ENCODE results near the gene HCFC1R1.
"Not testable (repeated sequence)": the region's sequence is repeated elsewhere in the genome, so short reads cannot be mapped to it uniquely, and the experiment has no call there.

HCFC1R1 gene

DNA sequence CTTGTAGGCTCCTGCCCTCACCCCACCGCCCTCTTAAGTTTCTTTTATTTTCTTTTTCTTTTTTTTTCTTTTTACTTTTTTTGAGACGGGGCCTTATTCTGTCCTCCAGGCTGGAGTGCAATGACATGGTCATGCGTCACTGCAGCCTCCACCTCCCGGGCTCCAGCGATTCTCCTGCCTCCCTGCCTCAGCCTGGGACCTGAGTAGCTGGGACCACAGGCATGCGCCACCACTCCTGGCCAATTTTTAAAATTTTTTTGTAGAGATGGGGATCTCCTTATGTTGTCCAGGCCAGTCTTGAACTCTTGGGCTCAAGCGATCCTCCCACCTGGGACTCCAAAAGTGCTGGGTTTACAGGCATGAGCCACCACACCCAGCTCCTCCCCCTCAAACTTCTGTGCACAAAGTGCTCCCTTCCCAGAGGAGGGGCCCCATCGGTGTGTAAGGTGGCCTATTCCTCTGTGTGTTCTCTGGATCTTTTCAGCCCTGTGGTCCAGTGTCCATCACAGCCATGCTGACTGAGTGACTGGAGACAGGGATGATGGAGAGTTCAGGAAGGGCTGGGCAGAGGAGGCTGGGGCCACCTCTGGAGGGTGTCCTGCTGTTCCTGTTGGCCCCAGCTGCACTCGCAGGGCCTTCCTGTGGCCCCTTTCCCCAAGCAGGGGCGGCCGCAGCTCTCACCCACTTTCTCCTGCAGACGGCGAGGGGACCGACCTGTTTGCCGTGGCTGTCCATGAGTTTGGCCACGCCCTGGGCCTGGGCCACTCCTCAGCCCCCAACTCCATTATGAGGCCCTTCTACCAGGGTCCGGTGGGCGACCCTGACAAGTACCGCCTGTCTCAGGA is 32.8 kb upstream of the HCFC1R1 start:
- DNase-seq = no peak

DNA sequence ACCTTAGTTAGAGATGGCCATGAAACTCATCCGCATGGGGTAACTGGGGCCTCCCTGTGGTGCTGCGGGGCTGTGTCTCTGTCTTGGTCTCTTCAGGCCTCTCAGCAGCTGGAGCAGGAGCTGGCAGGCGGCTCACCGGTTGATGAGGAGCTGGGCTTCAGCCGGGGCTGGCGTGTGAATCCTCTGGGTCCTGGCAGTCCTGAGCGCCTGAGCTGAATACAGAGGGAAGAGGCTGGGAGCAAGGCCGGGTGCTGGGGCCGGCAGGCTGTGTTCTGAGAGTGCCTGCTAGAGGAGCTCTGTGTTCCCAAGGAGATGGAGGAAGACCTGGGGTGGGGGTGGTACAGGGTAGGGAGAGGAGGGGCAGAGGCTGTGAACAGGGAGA is 32.0 kb upstream of the HCFC1R1 start:
- not testable (repeated sequence) for DNase-seq

DNA sequence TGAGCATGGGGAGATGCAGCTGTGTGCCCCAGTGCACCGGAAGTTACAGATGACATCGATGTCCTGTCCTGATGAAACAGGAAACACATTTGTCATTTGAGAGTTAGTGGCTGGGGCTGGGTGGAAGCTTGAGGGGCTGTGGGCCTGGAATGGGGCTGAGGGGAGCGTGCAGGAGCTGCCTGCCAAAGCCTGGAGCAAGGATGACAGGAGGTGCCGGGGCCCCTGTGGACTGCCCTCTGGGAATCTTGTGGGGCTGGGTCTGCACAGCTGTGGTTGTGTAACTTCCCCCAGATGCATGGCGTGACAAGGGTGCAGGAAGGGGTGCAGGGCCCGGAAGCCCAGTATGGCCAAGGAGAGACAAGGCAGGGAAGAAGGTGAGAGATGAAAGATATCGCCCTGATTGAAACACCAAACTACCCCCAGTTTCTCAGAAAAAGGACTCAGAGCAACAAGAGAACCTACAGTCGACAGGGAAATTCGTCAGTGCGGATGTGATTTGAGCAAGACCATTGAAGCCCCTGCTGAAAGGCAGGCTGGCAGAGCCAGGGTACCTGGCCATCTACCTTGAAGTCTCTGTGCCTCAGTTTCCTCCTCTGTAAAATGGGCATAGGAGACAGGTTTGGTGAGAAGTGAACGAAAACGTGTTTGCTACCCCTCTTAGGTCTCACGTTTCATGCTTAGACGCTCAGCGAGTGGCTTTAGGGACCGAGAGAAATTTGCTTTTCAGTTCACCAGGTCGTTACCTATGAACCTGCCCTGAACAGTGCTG is 31.4 kb upstream of the HCFC1R1 start:
- DNase-seq = no peak

DNA sequence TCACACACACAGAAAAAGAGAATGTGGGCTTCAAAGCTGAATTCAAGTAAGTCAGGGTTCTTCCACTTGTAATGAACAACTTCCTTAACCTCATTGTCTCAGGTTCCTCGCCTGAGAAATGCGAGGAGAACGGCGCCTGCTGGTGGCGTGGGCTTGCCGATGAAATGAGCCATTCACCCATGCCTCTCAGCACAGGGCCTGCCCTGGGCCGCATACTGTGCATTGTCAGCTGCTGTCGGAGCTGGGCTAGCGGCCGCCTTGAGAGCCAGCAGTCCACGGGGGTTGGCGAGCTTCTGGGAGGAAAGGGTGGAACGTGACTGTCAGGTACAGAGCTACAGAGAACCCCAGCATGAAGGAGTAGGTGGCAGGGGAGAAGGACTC is 29.6 kb upstream of the HCFC1R1 start:
- DNase-seq = not testable (repeated sequence)

DNA sequence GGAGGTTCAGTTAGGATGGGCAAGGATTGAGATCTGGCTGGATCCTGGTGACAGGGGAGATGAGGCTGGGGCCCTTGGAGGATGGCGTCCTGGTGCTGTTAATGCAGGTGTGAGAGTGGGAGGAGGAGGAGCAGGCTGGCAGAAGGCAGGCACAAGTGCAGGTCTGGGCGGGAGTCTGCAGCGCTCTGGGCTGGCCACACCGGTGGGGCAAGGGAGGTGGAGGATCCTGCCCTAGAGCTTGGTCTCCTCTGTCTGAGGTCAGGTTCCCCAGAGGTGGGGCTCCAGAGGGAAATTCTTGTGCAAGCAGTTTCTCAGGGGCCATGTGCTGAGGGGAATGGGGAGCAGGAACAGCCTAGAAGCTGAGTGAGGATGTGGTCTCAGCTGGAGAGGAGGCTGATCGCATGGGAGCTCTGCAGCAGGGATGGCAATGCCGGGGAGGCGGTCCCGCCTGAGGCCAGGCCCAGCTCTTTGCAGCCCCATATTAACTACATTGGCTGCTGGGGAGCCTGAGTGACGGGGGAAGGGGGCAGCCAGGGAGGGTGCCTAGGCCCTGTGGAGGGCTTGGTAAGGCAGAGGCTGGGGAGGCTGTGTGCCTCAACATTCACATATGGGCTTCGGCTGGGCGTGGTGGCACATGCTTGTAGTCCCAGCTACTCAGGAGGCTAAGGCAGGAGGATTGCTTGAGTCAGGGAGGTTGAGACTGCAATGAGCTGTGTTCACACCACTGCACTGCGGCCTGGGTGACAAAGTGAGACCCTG is 29.0 kb upstream of the HCFC1R1 start:
- DNase-seq = not testable (repeated sequence)

DNA sequence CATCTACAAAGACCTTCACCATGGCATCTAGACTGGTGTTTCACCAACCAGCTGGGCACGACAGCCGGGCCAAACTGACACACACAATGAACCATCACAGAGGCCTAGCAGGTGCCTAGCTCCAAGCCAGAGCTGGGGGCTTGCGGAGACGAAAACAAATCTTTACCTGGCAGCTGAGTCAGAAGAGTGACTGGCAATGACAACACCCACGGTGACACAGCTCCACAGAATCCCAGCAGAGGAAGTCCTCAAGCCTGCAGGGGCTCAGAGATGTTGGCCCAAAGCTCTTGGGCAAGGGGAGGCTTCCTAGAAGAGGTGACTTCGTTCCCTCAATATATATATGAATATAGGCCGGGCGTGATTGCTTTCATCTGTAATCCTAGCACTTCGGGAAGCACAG is 27.8 kb upstream of the HCFC1R1 start:
- no peak for DNase-seq

DNA sequence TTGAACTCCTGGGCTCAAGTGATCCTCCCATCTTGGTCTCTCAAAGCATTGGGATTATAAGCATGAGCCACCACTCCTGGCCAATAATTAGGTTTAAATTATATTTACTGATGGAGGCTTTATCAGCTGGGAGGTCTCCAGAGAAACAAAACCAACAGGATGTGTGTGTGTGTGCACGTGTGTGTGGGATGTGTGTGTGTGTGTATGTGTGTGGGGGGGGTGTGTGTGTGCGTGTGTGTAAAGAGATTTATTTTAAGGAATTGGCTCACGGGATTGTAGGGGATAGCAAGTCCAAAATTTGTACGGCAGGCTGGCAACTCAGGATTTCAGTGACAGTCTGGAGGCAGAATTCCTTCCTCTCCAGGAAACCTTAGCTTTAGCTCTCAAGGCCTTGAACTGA is 27.3 kb upstream of the HCFC1R1 start:
- DNase-seq = no peak

DNA sequence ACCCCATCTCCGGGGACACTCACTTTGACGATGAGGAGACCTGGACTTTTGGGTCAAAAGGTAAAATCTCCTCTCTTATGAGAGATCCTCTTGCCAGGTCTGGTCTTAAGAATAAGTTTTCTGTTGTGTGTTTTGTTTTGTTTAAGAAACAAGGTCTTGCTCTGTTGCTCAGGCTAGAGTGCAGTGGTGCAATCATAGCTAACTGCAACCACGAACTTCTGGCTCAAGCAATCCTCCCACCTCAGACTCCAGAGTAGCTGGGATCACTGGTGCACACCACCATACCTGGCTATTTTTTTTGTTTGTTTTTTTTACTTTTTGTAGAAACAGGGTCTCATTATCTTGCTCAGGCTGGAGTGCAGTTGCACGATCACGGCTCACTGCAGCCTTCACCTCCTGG is 26.7 kb upstream of the HCFC1R1 start:
- no peak for DNase-seq

DNA sequence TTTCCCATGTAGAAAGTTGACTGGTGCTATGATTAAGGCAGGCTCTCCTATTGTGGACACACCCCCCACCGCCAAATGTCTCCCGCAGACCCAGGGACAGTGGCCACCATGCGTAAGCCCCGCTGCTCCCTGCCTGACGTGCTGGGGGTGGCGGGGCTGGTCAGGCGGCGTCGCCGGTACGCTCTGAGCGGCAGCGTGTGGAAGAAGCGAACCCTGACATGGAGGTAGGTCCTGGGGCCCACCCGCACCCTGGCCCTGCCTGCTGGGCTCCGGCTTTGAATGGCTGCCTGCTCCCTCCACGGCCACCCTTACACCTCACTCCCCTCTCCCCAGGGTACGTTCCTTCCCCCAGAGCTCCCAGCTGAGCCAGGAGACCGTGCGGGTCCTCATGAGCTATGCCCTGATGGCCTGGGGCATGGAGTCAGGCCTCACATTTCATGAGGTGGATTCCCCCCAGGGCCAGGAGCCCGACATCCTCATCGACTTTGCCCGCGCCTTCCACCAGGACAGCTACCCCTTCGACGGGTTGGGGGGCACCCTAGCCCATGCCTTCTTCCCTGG is 26.3 kb upstream of the HCFC1R1 start:
- no peak for DNase-seq

DNA sequence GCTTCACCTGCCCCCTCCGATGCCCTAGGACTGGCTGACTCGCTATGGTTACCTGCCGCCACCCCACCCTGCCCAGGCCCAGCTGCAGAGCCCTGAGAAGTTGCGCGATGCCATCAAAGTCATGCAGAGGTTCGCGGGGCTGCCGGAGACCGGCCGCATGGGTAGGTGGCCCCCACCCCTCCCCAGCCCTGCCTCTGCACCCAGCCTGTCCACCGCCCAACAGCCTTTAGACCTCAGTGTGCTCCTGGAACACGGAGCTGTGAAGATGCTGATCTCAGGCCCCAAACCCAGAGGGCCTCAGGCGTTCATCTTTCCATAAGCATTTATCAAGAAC is 23.6 kb upstream of the HCFC1R1 start:
- DNase-seq = no peak

DNA sequence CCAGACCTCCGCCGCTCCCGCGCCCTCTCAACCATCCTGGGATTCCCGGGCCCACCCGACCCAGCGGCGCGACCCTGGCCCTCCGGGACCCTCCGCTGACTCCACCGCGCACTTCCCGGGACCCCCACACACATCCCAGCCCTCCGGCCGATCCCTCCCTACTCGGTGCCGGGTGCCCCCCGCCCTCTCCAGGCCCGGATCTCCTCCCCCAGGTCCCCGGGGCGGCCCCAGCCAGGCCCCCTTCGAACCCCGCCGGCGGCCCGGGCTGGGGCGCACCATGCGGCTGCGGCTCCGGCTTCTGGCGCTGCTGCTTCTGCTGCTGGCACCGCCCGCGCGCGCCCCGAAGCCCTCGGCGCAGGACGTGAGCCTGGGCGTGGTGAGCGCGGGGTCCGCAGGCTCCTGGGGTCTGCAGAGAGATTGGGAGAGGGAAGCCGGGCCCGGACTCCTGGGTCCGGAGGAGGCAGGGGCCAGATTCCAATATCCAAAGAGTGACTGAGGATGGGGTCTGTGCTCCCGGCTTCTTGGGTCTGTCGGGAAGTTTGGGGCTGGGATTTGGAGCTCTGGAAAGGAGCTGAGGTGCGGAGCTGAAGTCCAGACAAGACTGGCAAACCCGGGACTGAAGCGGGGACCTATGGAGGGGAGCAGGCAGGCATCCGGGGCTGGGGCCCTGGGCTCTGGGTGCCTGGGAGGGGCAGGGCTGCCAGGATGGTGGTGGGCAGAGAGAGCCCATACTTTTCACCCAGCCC is 23.1 kb upstream of the HCFC1R1 start:
- no peak for DNase-seq

DNA sequence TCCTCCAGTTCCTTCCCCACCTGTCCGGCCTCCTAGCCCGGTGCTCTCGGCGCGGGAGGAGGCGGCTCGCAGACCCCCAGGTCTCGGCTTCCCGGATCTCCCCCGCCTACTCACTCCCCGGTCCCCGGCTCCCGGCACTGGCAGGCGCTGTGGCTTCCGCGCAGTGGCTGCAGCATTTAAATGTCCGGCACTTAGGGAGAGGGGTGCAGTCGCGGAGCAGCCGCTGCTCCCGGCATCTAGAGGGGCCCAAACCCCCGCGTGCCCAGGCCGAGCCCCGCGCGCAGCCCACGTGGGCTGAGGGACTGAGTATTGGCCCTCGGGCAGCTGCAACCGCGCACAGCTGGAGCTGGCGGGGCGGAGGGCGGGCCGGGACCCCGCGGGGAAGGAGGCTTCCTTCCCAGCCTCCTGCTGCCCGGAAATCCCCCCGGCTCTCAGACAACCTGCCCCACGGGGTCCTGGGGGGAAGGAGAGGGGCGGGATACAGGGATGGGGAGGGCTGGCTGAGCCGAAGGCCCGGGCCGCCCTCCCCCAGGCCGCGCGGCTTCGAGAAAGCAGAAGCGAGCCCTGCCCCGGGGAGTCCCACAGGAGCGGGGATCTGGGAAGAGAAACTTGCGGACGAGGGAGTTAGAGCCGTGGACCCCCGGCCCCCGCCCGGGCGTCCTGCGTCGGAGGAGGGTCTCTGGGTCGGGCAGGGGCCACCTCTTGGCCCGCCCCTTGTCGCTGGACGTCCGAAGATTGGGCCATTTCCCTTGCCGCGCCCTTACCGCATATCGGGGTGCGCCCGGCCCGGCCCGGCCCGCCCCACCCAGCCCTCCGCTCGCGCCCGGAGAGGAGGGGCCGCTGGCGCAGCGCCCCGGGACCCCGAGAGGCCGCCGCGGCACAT is 22.3 kb upstream of the HCFC1R1 start, which contains the start of gene MMP25:
Gene MMP25 (plus strand): TSS at position 804 of the 883 bp plus-strand sequence. CDS start 357 bp downstream, outside the sequence.
- DNase-seq = no peak

DNA sequence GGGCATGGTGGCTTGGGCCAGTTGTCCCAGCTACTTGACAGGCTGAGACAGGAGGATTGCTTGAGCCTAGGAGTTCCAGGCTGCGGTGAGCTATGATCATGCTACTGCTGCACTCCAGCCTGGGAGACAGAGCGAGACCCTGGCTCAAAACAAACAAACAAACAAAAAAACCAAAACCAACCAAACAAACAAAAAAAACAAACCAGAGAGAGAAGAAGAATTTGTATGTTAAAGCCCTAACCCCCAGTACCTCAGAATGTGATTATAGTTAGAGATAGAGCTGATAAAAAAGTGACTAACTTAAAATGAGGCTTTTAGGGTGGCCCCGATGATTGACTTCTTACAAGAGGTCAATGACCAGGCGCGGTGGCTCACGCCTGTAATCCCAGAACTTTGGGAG is 21.0 kb upstream of the HCFC1R1 start:
- no peak for DNase-seq

DNA sequence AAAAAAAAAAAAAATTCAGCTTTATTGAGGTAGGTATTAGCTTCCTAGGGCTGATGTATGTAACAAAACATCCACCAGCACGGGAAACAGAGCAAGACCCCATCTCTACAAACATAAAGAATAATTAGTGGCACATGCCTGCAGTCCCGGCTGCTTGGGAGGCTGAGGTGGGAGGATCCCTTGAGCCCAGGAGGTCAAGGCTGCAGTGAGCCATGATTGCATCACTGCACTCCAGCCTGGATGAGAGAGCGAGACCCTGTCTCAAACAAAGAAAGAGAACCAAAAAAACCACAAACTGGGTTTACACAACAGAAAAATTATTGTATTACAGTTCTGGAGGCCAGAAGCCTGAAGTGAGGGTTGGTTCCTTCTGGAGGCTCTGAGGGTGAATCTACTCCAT is 18.6 kb upstream of the HCFC1R1 start:
- DNase-seq = no peak

DNA sequence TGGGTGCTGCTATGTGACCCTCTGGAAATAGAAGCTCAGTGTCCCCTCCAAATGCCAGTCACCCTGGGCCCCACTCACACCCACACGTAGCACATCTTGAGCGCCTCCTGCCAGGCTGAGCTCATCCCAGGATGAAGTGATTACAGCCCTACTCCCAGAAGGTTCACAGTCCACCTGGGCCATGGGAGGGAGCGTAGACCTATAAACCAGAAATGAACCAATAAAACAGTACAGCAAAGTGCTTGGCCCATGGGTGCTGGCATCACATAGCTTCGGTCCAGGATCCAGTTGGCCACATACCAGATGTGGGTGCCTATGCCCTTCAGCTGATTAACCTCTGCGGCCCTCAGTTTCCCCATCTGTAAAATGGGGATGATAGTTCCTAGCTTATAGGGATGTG is 15.2 kb upstream of the HCFC1R1 start:
- DNase-seq = no peak

DNA sequence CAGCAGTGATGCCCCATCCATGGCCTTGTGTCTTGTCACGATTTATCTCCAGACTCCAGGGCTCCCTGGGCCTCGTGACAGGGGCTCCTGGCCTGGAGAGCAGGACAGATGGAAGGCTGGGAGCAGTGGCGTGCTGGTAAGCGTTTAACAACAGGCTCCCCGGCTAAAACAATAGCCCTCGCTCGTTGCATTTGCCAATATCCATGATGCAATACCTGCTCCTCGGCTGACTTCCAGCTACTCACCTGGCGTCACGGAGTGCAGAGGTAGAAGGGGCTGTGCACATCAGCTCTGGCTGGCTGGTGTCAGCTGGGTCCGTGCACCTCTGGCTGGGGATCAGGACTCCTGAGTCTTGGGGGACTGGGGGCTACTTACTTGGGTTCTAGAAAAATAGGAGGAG is 14.5 kb upstream of the HCFC1R1 start:
- DNase-seq = no peak

DNA sequence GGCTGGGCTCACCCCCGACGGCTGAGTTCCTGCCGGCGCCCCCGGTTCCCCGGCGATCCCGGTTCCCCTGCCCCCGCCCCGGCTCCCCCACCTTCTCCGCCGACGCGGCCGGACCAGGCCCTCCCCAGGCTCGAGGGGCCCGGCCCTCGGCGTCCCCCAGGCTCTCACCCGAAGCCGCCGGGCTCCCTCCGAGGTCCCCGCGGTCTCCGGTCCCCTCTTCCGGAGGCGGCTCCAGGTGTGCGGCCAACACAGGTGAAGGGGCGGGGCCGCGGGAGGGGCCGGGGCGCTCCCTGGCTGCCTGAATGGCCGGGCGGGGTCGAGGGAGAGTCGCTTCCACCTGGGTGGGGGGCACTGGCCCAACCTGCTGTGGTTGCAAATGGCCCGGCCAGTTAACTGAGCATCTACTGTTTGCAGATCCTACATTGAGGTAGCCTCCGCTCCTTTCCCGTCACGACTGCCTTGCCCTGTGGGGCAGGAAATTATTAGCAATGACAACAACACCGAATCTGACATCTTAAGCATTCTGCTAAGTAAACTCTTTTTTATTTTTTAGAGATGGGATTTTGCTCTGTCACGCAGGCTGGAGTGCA is 13.1 kb upstream of the HCFC1R1 start, which contains the start of gene BICDL2:
Gene BICDL2 (minus strand): TSS at position 219 of the 590 bp plus-strand sequence. CDS start 1,448 bp downstream, outside the sequence.
- DNase-seq = no peak

DNA sequence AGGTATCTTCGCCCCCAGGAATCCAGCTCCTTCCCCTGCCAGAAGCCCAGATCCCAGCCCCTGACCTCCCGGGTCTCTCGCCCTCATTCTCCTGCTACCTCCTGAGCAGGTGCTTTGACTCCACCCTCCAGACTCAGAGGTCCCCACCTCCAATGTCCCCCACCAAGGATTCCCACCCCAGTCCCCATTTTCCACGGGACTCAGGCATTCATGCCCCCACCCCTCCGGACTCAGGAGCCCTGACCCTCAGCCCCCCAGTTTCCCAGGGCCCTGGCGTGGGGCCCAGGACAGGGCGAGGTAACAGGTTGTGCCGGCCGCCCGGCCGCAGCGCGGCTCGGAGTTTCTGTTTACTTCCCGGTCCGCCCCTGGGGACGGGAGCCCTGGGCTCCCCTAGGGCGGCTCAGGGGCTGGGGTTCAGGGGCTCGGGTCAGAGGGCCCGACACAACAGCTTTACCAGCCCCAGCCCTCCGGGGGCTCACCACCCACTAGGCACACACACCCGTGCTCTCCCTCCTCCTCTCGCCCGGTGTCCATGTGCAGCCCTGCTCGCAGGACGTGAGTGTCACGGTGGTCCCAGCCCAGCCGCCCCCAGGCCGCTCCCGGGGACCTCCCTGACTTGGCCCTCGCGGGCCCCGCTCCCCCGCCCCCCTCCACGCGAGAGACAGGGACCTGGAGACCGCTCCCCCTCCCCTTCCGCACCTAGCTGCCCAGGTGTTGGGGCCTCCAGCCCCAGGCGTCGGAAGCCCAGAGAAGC is 12.4 kb upstream of the HCFC1R1 start:
- no peak for DNase-seq

DNA sequence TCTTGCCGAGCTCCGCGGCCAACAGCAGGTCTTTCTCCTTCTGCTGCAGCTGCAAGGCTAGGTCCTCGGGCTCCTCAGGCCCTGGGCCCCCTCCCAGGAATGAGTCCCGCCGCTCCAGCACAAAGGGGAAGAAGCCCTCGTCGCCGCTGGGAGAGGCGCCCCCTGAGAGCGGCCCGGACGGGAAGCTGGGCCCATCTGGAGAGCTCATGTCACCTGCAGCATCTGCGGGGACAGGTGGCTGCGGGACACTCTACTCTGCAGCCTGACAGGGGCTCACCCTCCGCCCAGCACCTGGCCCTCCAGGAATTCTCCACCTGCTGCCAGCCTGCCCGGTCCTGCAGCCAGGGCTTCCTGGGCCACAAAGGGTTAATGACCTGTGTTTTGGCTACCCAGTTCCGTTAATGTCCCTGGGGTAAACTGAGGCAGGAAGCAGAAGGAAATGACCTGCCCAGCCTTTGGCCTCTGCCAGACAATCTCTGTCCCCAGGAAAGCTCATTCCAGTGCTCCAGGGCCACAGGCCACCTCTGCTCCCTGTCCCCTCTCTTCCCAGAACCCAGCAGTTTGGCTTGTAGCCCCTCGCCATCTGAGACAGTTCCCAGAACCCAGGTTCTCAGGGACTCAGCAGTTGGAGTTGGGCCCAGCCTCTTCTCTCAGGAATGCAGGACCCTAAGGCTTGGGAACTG is 11.7 kb upstream of the HCFC1R1 start:
- no peak for DNase-seq

DNA sequence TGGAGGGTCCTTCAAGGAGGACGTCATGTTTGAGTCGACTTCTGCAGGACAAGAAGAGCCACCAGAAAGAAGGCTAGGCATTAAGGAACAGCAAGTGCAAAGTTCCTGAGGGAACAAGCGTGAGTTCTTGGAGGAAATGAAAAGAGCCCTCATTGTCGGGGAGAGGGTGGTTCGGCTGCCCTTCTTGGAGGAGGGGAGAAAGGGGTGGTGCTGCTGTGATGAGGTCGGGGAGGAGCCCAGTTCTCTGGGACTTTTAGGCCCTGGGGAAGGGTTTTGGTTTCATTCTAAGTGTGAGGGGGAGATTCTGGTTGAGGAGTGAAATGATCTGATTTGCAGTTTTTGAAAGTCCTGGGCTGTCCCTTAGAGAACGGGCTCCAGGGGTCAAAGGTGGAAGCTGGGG is 8.9 kb upstream of the HCFC1R1 start:
- no peak for DNase-seq

All from NCI-H748 treated with DMSO at 0.1 percent for 48 hours (cell line).